Neural progenitor cell (in vitro differentiated cells): ENCODE results near the gene THSD4. TPM values are rescaled to one million over a fixed set of nuclear protein-coding genes. Genes with fewer than 3 reads are reported as not detected.

ENCODE experiments used
- DNase-seq: peaks from one replicate; pipeline ENCODE4 v3.0.0-alpha.2; 2016; ENCODE audit warnings: low spot score
- H2AFZ ChIP-seq: fragments of 200-600 bp; sonication (generic); replicated peaks from 2 replicates; pipeline ENCODE4 v1.6.1; 2016; ENCODE audit warnings: antibody characterized with exemption
- H3F3A ChIP-seq: fragments of 200-600 bp; sonication (generic); 2 replicates; pipeline ENCODE4 v1.6.1; 2016; ENCODE audit warnings: antibody characterized with exemption, low read depth
- H3K27ac ChIP-seq: fragments of 200-600 bp; sonication (generic); 2 replicates; pipeline ENCODE4 v1.5.1; 2016; ENCODE audit warnings: mild to moderate bottlenecking
- H3K27me3 ChIP-seq: fragments of 200-600 bp; sonication (generic); 2 replicates; pipeline ENCODE4 v1.6.1; 2016; ENCODE audit warnings: mild to moderate bottlenecking, moderate library complexity
- H3K36me3 ChIP-seq: fragments of 200-600 bp; sonication (generic); 2 replicates; pipeline ENCODE4 v1.5.1; 2016
- H3K4me1 ChIP-seq: fragments of 200-600 bp; sonication (generic); 2 replicates; pipeline ENCODE4 v1.6.1; 2016; ENCODE audit warnings: mixed run types
- H3K4me2 ChIP-seq: fragments of 200-600 bp; sonication (generic); 2 replicates; pipeline ENCODE4 v1.6.1; 2016
- H3K4me3 ChIP-seq: fragments of 200-600 bp; sonication (generic); 2 replicates; pipeline ENCODE4 v1.5.1; 2016
- H3K79me2 ChIP-seq: fragments of 200-600 bp; sonication (generic); 2 replicates; pipeline ENCODE4 v1.6.1; 2016; ENCODE audit warnings: low read depth
- H3K9ac ChIP-seq: fragments of 200-600 bp; sonication (generic); 2 replicates; pipeline ENCODE4 v1.6.1; 2016
- H3K9me3 ChIP-seq: fragments of 200-600 bp; sonication (generic); 2 replicates; pipeline ENCODE4 v1.5.1; 2016; ENCODE audit warnings: low read depth
- H4K20me1 ChIP-seq: fragments of 200-600 bp; sonication (generic); 2 replicates; pipeline ENCODE4 v1.6.1; 2016; ENCODE audit warnings: low read depth
- H3K27ac Mint-ChIP-seq: 3 replicates; pipeline ENCODE4 v1.8.0; 2021; ENCODE audit warnings: mixed read lengths
- H3K27me3 Mint-ChIP-seq: 2 replicates; pipeline ENCODE4 v1.8.0; 2022; ENCODE audit warnings: low read depth, mild to moderate bottlenecking, inconsistent platforms, moderate library complexity, mixed read lengths; ENCODE audit not compliant: insufficient read depth
- H3K36me3 Mint-ChIP-seq: 3 replicates; pipeline ENCODE4 v1.8.0; 2021; ENCODE audit warnings: mixed read lengths
- H3K4me1 Mint-ChIP-seq: 3 replicates; pipeline ENCODE4 v1.8.0; 2021; ENCODE audit warnings: mixed read lengths
- H3K4me3 Mint-ChIP-seq: 3 replicates; pipeline ENCODE4 v1.8.0; 2021; ENCODE audit warnings: mild to moderate bottlenecking, moderate library complexity, mixed read lengths
- H3K9me3 Mint-ChIP-seq: 3 replicates; pipeline ENCODE4 v1.8.0; 2020; ENCODE audit warnings: mixed read lengths
- EZH2 ChIP-seq: fragments of 200-600 bp; sonication (generic); IDR thresholded peaks from 2 replicates; pipeline ENCODE4 v1.6.1; 2017; ENCODE audit warnings: antibody characterized with exemption, mild to moderate bottlenecking, moderate library complexity
- EZH2phosphoT487 ChIP-seq: fragments of 200-600 bp; sonication (generic); IDR thresholded peaks from 2 replicates; pipeline ENCODE4 v1.6.1; 2017; ENCODE audit warnings: antibody characterized with exemption
- total RNA-seq: library from RNA; depleted of rRNA; stranded (reverse); fragments of >200 nt; gene quantifications from 2 replicates; pipeline ENCODE4 v1.2.3, GENCODE V29; 2015; ENCODE audit warnings: low replicate concordance
- TF ChIP-seq, protein P1 (sequence below): fragments of 200-600 bp; sonication (generic); IDR thresholded peaks from 2 replicates; pipeline ENCODE4 v1.5.1; 2017; ENCODE audit warnings: antibody characterized with exemption, mild to moderate bottlenecking

Gene THSD4
- total RNA-seq, 1 donor from 2014 or later = 2.4 TPM

GRCh38 chr15:71679793-71680353 lies 564.6 kb downstream of the THSD4 start:
- no peak for DNase-seq
- Histone ChIP-seq H3K9ac (no peak overlapping the region), H3K4me2 (no peak overlapping the region), H4K20me1 (no peaks in the 10 kb centered on the region), H3K4me1 (peaks cover 33% of the 10 kb centered on the region), H3K27ac (no peak overlapping the region), H3F3A (no peaks in the 10 kb centered on the region), H3K27me3 (no peaks in the 10 kb centered on the region), H3K4me3 (no peak overlapping the region), H2AFZ (no peak overlapping the region), H3K36me3 (no peaks in the 10 kb centered on the region), H3K79me2 (no peaks in the 10 kb centered on the region), H3K9me3 (no peaks in the 10 kb centered on the region)
- Mint-ChIP-seq H3K4me1 (peaks cover 29% of the 10 kb centered on the region), H3K36me3 (no peaks in the 10 kb centered on the region), H3K27ac (peak overlapping the region; percentile 44), H3K4me3 (no peak overlapping the region), H3K9me3 (no peaks in the 10 kb centered on the region), H3K27me3 (peaks cover 2% of the 10 kb centered on the region)
- TF ChIP-seq, protein P1, sequence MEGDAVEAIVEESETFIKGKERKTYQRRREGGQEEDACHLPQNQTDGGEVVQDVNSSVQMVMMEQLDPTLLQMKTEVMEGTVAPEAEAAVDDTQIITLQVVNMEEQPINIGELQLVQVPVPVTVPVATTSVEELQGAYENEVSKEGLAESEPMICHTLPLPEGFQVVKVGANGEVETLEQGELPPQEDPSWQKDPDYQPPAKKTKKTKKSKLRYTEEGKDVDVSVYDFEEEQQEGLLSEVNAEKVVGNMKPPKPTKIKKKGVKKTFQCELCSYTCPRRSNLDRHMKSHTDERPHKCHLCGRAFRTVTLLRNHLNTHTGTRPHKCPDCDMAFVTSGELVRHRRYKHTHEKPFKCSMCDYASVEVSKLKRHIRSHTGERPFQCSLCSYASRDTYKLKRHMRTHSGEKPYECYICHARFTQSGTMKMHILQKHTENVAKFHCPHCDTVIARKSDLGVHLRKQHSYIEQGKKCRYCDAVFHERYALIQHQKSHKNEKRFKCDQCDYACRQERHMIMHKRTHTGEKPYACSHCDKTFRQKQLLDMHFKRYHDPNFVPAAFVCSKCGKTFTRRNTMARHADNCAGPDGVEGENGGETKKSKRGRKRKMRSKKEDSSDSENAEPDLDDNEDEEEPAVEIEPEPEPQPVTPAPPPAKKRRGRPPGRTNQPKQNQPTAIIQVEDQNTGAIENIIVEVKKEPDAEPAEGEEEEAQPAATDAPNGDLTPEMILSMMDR = no peak
- no peak for TF ChIP-seq EZH2
- no peak for TF ChIP-seq EZH2phosphoT487

DNA sequence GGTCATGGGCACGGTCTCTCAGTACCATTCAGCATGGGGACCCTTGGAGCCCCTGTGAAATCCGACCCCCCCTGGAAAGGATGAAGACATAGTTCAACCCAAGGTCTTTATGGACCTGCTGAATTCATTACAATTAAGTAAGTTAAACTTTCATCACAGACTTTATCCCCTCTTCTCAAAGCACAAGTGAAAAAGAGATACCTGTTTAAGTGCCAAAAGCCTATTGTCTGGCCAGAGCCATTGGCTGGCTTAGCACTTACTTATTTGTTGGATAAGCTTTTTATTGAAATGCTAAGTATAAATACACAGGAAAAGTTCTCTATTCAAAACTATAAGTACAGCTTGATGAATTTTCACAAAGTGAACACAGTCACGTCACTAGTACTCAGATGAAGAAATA lies 566.7 kb downstream of the THSD4 start:
- Histone ChIP-seq H3K9ac (no peak overlapping the region), H3K4me3 (no peak overlapping the region), H3K27me3 (no peaks in the 10 kb centered on the region), H3F3A (no peaks in the 10 kb centered on the region), H3K4me2 (no peak overlapping the region), H3K79me2 (no peaks in the 10 kb centered on the region), H3K36me3 (no peaks in the 10 kb centered on the region), H4K20me1 (no peaks in the 10 kb centered on the region), H3K4me1 (peaks cover 33% of the 10 kb centered on the region), H3K9me3 (no peaks in the 10 kb centered on the region), H3K27ac (no peak overlapping the region), H2AFZ (no peak overlapping the region)
- DNase-seq = no peak
- H3K9me3 Mint-ChIP-seq = no peaks in the 10 kb centered on the region
- TF ChIP-seq EZH2 = no peak
- no peak for TF ChIP-seq EZH2phosphoT487
- TF ChIP-seq, protein P1 = no peak
- H3K27me3 Mint-ChIP-seq = peaks cover 2% of the 10 kb centered on the region
- no peak overlapping the region for H3K4me3 Mint-ChIP-seq
- no peaks in the 10 kb centered on the region for H3K36me3 Mint-ChIP-seq
- no peak overlapping the region for H3K27ac Mint-ChIP-seq
- H3K4me1 Mint-ChIP-seq = peaks cover 25% of the 10 kb centered on the region

- H3K4me1 Mint-ChIP-seq = peaks cover 14% of the 10 kb centered on the region
- H3K4me3 Mint-ChIP-seq = no peak overlapping the region
These were observed 568.4 kb downstream of the THSD4 start for GRCh38 chr15:71683411-71684274.

More at GRCh38 chr15:71683411-71684274, 568.4 kb downstream of the THSD4 start:
- TF ChIP-seq, protein P1 = no peak
- no peak for TF ChIP-seq EZH2phosphoT487
- no peak for TF ChIP-seq EZH2
- no peaks in the 10 kb centered on the region for H3K9me3 ChIP-seq
- no peak overlapping the region for H3K4me2 ChIP-seq
- no peaks in the 10 kb centered on the region for H3K36me3 ChIP-seq
- no peak overlapping the region for H3K4me3 ChIP-seq
- H3F3A ChIP-seq = no peaks in the 10 kb centered on the region
- H3K79me2 ChIP-seq = no peaks in the 10 kb centered on the region
- H3K27me3 ChIP-seq = no peaks in the 10 kb centered on the region
- no peak for DNase-seq
- Mint-ChIP-seq H3K9me3 (no peaks in the 10 kb centered on the region), H3K27me3 (peaks cover 4% of the 10 kb centered on the region), H3K27ac (no peak overlapping the region), H3K36me3 (no peaks in the 10 kb centered on the region)
- no peak overlapping the region for H3K27ac ChIP-seq
- peaks cover 17% of the 10 kb centered on the region for H3K4me1 ChIP-seq
- no peak overlapping the region for H3K9ac ChIP-seq
- no peak overlapping the region for H2AFZ ChIP-seq
- no peaks in the 10 kb centered on the region for H4K20me1 ChIP-seq
